HCT116 (cell line): ENCODE data around the gene HIP1R. TPM values are rescaled to one million over a fixed set of nuclear protein-coding genes. Genes with fewer than 3 reads are reported as not detected.

Experiments
- ATAC-seq: fragments of 200-7000 bp; cut with Tn5 transposase; 2 replicates; pipeline ENCODE4 v1.9.1; 2020; ENCODE audit warnings: mild to moderate bottlenecking, moderate library complexity
- BruUV-seq: library from RNA; stranded (reverse); fragments of 400-500 nt; replicated peaks from 2 replicates; lab custom pipeline; 2021; lab: Mats Ljungman, UMichigan
- CTCF ChIA-PET: fragments of 300-600 bp; sonication (Branson Sonifier 250); formaldehyde crosslinking; loops from one replicate; lab custom pipeline; 2021; ENCODE audit warnings: antibody characterized with exemption; lab: Charles Lee
- POLR2A ChIA-PET: fragments of 300-600, 350-600 bp; sonication (Branson Sonifier 250); formaldehyde crosslinking; loops from one replicate; lab custom pipeline; 2021; ENCODE audit warnings: antibody characterized with exemption; lab: Charles Lee
- RAD21 ChIA-PET, 2 experiments: fragments of 300-600 bp; sonication (Branson Sonifier 250); formaldehyde crosslinking; loops; one replicate each; lab custom pipeline; 2023; ENCODE audit warnings: low total read pairs in 2 of 2; ENCODE audit not compliant: uncharacterized antibody in 2 of 2, unreplicated experiment in 2 of 2, low non-redundant PET in 1 of 2; lab: Charles Lee
- DNase-seq: peaks from one replicate; pipeline ENCODE4 v3.0.0-alpha.2; 2010; ENCODE audit warnings: low read depth, low spot score
- H2AFZ ChIP-seq: fragments of 200-600 bp; shearing (Covaris generic), sonication (generic); 2 replicates; pipeline ENCODE4 v1.6.1; 2017; ENCODE audit warnings: low read depth, mixed run types, mixed read lengths, antibody characterized with exemption, low read length; ENCODE audit not compliant: poor library complexity, severe bottlenecking
- H3K27ac ChIP-seq: 2 replicates; pipeline ENCODE4 v1.5.1; 2012; ENCODE audit warnings: low read depth, low read length
- H3K27me3 ChIP-seq: fragments of 200-600 bp; sonication (generic); 2 replicates; pipeline ENCODE4 v1.6.1; 2016; ENCODE audit warnings: mixed run types, low read length, mixed read lengths; ENCODE audit not compliant: insufficient read depth
- H3K36me3 ChIP-seq, 2 experiments: fragments of 200-500 bp in 1 of 2; fragments of 200-600 bp in 1 of 2; sonication (Bioruptor generic) in 1 of 2; sonication (generic) in 1 of 2; 2 replicates each; pipeline versions ENCODE4 v1.5.1 to v1.6.1; 2014 to 2016; ENCODE audit warnings: low read length in 2 of 2, inconsistent platforms in 1 of 2, mixed read lengths in 1 of 2, mixed run types in 1 of 2; ENCODE audit not compliant: insufficient read depth in 2 of 2, control insufficient read depth in 1 of 2
- H3K4me1 ChIP-seq, 2 experiments: fragments of 200-600 bp in 1 of 2; sonication (generic) in 1 of 2; 2 replicates each; pipeline versions ENCODE4 v1.5.1 to v1.6.1; 2012 to 2017; ENCODE audit warnings: low read length in 2 of 2, inconsistent platforms in 1 of 2, mild to moderate bottlenecking in 1 of 2, mixed read lengths in 1 of 2, mixed run types in 1 of 2, moderate library complexity in 1 of 2; ENCODE audit not compliant: insufficient read depth in 2 of 2, control insufficient read depth in 1 of 2
- H3K4me2 ChIP-seq: fragments of 200-600 bp; sonication (generic); 2 replicates; pipeline ENCODE4 v1.6.1; 2017; ENCODE audit warnings: mixed run types, low read length, mixed read lengths
- H3K4me3 ChIP-seq, 2 experiments: fragments of 200-600 bp in 1 of 2; sonication (generic) in 1 of 2; replicated peaks in 1 of 2; 2 replicates each; pipeline ENCODE4 v1.5.1; 2011 to 2016; ENCODE audit warnings: low read length in 2 of 2, control low read depth in 1 of 2, low read depth in 1 of 2, mild to moderate bottlenecking in 1 of 2, mixed read lengths in 1 of 2, mixed run types in 1 of 2
- H3K79me2 ChIP-seq: fragments of 200-600 bp; sonication (generic); 2 replicates; pipeline ENCODE4 v1.6.1; 2017; ENCODE audit warnings: mild to moderate bottlenecking, mixed run types, low read length, moderate library complexity, mixed read lengths; ENCODE audit not compliant: insufficient read depth
- H3K9ac ChIP-seq: fragments of 200-600 bp; sonication (generic); 2 replicates; pipeline ENCODE4 v1.6.1; 2016; ENCODE audit warnings: low read length, mixed read lengths
- H3K9me2 ChIP-seq: fragments of 200-600 bp; sonication (generic), shearing (Covaris generic); 2 replicates; pipeline ENCODE4 v1.6.1; 2017; ENCODE audit warnings: mixed run types, mild to moderate bottlenecking, moderate library complexity; ENCODE audit not compliant: insufficient read depth
- H3K9me3 ChIP-seq, 2 experiments: fragments of 200-500 bp in 1 of 2; fragments of 200-600 bp in 1 of 2; sonication (Bioruptor generic) in 1 of 2; sonication (generic) in 1 of 2; 2 replicates each; pipeline ENCODE4 v1.6.1; 2014 to 2017; ENCODE audit warnings: low read length in 2 of 2, mixed read lengths in 2 of 2, inconsistent platforms in 1 of 2, low read depth in 1 of 2, mild to moderate bottlenecking in 1 of 2, mixed run types in 1 of 2, moderate library complexity in 1 of 2; ENCODE audit not compliant: control insufficient read depth in 1 of 2, insufficient read depth in 1 of 2
- H4K20me1 ChIP-seq: fragments of 200-600 bp; sonication (generic), shearing (Covaris generic); 2 replicates; pipeline ENCODE4 v1.6.1; 2017; ENCODE audit warnings: mixed run types, mild to moderate bottlenecking, moderate library complexity; ENCODE audit not compliant: insufficient read depth
- JUND ChIP-seq: IDR thresholded peaks from 2 replicates; pipeline ENCODE4 v1.6.1; 2012
- TCF7L2 ChIP-seq: IDR thresholded peaks from 2 replicates; pipeline ENCODE4 v1.7.0; 2011; ENCODE audit warnings: borderline replicate concordance, inconsistent platforms; ENCODE audit not compliant: insufficient read depth, insufficient read length; ENCODE audit errors: extremely low read depth
- ZFX ChIP-seq: fragments of 450-650 bp; IDR thresholded peaks from 2 replicates; pipeline ENCODE4 v1.6.1; 2017
- intact Hi-C: fragments of 100-400 bp; cut with micrococcal nuclease; formaldehyde crosslinking; loops from 2 replicates; pipeline ENCODE4 v1.10.0; 2022
- total RNA-seq: library from RNA; stranded (reverse); gene quantifications from one replicate; pipeline ENCODE4 v1.2.1, GENCODE V29; 2021; ENCODE audit not compliant: unreplicated experiment
- TF ChIP-seq, protein P1 (sequence below): IDR thresholded peaks from 2 replicates; pipeline ENCODE4 v1.6.1; 2011; ENCODE audit warnings: mild to moderate bottlenecking, low read length, moderate library complexity; ENCODE audit not compliant: insufficient replicate concordance; ENCODE audit errors: extremely low read depth

The HIP1R gene
- total RNA-seq, 1 experiment from 2014 or later: 57.8 TPM

GRCh38 chr12:122840580-122841513, 5.6 kb downstream of the HIP1R start (continued):
- TF ChIP-seq, protein P1, sequence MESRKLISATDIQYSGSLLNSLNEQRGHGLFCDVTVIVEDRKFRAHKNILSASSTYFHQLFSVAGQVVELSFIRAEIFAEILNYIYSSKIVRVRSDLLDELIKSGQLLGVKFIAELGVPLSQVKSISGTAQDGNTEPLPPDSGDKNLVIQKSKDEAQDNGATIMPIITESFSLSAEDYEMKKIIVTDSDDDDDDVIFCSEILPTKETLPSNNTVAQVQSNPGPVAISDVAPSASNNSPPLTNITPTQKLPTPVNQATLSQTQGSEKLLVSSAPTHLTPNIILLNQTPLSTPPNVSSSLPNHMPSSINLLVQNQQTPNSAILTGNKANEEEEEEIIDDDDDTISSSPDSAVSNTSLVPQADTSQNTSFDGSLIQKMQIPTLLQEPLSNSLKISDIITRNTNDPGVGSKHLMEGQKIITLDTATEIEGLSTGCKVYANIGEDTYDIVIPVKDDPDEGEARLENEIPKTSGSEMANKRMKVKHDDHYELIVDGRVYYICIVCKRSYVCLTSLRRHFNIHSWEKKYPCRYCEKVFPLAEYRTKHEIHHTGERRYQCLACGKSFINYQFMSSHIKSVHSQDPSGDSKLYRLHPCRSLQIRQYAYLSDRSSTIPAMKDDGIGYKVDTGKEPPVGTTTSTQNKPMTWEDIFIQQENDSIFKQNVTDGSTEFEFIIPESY: no peak
- no peak for TF ChIP-seq ZFX

DNA sequence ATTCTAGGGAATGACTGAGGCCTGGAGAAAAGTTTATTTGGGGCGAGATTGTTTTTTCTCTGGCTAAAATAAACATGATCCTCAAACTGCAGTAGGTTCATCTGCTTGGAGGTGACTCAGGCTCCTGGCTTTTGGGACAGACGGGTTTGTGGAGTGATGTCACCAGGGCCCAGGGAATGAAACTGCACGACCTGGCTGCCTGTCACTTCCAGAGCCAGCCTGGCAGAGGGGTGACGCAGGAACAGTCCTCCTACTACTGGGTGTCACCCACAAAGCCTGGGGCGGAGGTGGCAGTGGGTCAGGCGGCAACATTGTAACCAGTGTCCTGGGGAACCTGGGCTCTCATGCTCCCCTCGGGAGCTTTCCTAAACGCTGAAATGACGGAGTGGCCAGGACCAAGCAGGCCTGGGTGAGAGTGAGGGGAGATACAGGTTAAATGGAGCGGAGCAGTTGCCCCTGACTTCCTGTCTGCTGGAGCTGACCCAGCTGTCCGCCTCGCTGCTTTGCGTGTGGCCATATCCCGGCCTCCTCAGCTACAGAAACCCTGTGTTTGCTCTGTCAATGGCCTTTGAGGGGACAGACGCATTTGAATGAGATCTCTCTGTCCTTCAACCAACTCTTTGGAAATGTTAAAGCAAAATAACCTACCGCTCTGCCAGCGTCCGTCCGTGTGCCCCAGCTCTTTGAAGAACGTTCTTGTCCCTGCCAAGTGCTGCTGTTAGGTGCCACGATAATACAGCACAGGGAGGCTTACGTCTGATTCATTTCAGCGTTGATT, 6.5 kb downstream of the HIP1R start:
- no TSS peak for BruUV-seq
- peak; percentile 78 for ATAC-seq
- no peaks in the 10 kb centered on the region for H3K9me2 ChIP-seq
- peak; percentile 22 for DNase-seq
- peaks cover 23 to 46% of the 10 kb centered on the region in 2 experiments for H3K4me1 ChIP-seq
- no peak overlapping the region for H3K4me3 ChIP-seq
- H2AFZ ChIP-seq: no peak overlapping the region
- ChIA-PET RAD21 (no interaction called here), CTCF (interaction anchor here (0.8 kb wide), 1 partner anchor 15 kb away, joined by 3 read pairs; no protein-coding TSS in a partner anchor), POLR2A (no interaction called here)
- H3K9me3 ChIP-seq: no peaks in the 10 kb centered on the region
- peaks cover 0 to 5% of the 10 kb centered on the region in 2 experiments; a peak in 1 of 4 replicates for H3K36me3 ChIP-seq
- peaks cover 91% of the 10 kb centered on the region for H3K79me2 ChIP-seq
- peak overlapping the region; percentile 31 for H3K27ac ChIP-seq
- peak overlapping the region; percentile 24; the same call in 1 of the 2 replicates for H3K9ac ChIP-seq
- no peak for TF ChIP-seq TCF7L2
- TF ChIP-seq JUND: peak; percentile 60
- peak overlapping the region; percentile 57 for H3K4me2 ChIP-seq
- intact Hi-C loops: no loop called here
- H4K20me1 ChIP-seq: no peaks in the 10 kb centered on the region; the same call in 1 of the 2 replicates
- H3K27me3 ChIP-seq: no peaks in the 10 kb centered on the region
